Measurements from ENCODE around the gene GMDS. TPM values are rescaled to one million over a fixed set of nuclear protein-coding genes. Genes with fewer than 3 reads are reported as not detected.

Gene GMDS
- total and polyA plus RNA-seq, 2 of the 13 experiments (the other 11 are each of a cell fraction or from before 2014, with no cell fraction given) = 64.4 to 112 TPM

DNA sequence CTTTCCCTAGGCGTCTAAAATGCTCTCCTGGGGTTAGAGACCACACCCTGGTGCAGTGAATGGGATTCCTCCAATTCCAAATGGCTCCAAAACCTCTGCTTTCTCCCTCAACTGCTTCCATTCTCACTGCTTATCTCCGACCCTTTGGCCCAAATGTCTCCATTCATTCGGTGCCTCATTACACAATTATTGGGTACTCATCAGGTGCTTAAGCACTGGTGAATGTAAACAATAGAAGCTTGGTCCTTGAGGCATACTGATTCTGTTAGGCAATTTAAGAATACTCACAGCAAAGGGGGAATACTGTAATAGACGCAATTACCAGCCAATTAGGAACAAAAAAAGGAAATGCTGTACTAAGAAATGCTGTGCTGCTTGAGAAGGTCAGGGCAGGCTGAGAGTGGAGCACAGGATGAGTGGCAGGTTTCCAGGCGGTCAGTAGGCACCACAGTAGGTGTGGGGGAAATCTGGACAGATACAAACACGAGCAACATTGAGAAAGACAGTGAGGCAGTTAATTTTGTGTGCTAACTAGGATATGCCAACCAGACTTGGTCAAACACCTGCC lies 23.0 kb downstream of the GMDS start (continued):
- TF ChIP-seq, protein P1, sequence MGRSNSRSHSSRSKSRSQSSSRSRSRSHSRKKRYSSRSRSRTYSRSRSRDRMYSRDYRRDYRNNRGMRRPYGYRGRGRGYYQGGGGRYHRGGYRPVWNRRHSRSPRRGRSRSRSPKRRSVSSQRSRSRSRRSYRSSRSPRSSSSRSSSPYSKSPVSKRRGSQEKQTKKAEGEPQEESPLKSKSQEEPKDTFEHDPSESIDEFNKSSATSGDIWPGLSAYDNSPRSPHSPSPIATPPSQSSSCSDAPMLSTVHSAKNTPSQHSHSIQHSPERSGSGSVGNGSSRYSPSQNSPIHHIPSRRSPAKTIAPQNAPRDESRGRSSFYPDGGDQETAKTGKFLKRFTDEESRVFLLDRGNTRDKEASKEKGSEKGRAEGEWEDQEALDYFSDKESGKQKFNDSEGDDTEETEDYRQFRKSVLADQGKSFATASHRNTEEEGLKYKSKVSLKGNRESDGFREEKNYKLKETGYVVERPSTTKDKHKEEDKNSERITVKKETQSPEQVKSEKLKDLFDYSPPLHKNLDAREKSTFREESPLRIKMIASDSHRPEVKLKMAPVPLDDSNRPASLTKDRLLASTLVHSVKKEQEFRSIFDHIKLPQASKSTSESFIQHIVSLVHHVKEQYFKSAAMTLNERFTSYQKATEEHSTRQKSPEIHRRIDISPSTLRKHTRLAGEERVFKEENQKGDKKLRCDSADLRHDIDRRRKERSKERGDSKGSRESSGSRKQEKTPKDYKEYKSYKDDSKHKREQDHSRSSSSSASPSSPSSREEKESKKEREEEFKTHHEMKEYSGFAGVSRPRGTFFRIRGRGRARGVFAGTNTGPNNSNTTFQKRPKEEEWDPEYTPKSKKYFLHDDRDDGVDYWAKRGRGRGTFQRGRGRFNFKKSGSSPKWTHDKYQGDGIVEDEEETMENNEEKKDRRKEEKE (IDR thresholded peaks at IDR 0.05) = no peak
- no peak for TF ChIP-seq ZNF614 (CRISPR knock-in tag; IDR thresholded peaks at IDR 0.05; ENCODE audit: borderline replicate concordance)
- no peak for TF ChIP-seq ZMYM4 (CRISPR knock-in tag; IDR thresholded peaks at IDR 0.05)
- TF ChIP-seq, protein P2, sequence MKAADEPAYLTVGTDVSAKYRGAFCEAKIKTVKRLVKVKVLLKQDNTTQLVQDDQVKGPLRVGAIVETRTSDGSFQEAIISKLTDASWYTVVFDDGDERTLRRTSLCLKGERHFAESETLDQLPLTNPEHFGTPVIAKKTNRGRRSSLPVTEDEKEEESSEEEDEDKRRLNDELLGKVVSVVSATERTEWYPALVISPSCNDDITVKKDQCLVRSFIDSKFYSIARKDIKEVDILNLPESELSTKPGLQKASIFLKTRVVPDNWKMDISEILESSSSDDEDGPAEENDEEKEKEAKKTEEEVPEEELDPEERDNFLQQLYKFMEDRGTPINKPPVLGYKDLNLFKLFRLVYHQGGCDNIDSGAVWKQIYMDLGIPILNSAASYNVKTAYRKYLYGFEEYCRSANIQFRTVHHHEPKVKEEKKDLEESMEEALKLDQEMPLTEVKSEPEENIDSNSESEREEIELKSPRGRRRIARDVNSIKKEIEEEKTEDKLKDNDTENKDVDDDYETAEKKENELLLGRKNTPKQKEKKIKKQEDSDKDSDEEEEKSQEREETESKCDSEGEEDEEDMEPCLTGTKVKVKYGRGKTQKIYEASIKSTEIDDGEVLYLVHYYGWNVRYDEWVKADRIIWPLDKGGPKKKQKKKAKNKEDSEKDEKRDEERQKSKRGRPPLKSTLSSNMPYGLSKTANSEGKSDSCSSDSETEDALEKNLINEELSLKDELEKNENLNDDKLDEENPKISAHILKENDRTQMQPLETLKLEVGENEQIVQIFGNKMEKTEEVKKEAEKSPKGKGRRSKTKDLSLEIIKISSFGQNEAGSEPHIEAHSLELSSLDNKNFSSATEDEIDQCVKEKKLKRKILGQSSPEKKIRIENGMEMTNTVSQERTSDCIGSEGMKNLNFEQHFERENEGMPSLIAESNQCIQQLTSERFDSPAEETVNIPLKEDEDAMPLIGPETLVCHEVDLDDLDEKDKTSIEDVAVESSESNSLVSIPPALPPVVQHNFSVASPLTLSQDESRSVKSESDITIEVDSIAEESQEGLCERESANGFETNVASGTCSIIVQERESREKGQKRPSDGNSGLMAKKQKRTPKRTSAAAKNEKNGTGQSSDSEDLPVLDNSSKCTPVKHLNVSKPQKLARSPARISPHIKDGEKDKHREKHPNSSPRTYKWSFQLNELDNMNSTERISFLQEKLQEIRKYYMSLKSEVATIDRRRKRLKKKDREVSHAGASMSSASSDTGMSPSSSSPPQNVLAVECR (CRISPR knock-in tag; IDR thresholded peaks at IDR 0.05; ENCODE audit: borderline replicate concordance) = no peak; the same call in 1 of the 2 replicates
- TF ChIP-seq, protein P3, sequence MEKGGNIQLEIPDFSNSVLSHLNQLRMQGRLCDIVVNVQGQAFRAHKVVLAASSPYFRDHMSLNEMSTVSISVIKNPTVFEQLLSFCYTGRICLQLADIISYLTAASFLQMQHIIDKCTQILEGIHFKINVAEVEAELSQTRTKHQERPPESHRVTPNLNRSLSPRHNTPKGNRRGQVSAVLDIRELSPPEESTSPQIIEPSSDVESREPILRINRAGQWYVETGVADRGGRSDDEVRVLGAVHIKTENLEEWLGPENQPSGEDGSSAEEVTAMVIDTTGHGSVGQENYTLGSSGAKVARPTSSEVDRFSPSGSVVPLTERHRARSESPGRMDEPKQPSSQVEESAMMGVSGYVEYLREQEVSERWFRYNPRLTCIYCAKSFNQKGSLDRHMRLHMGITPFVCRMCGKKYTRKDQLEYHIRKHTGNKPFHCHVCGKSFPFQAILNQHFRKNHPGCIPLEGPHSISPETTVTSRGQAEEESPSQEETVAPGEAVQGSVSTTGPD (CRISPR knock-in tag; IDR thresholded peaks at IDR 0.05) = no peak
- no peak for TF ChIP-seq MLLT10 (CRISPR knock-in tag; IDR thresholded peaks at IDR 0.05)
- TF ChIP-seq CEBPG (CRISPR knock-in tag; IDR thresholded peaks at IDR 0.05) = peak; percentile 65; the same call in 1 of the 2 replicates
- TF ChIP-seq ZNF468 (CRISPR knock-in tag; IDR thresholded peaks at IDR 0.05) = no peak
- TF ChIP-seq, protein P4, sequence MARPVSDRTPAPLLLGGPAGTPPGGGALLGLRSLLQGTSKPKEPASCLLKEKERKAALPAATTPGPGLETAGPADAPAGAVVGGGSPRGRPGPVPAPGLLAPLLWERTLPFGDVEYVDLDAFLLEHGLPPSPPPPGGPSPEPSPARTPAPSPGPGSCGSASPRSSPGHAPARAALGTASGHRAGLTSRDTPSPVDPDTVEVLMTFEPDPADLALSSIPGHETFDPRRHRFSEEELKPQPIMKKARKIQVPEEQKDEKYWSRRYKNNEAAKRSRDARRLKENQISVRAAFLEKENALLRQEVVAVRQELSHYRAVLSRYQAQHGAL (CRISPR knock-in tag; IDR thresholded peaks at IDR 0.05; ENCODE audit: not compliant biosample characterization) = no peak
- no peak for TF ChIP-seq CHD4 (IDR thresholded peaks at IDR 0.05; ENCODE audit: borderline replicate concordance, low read length)
- 0 out of 2 replicates have a peak, but pooled peaks have one; percentile 18 for TF ChIP-seq RARA (CRISPR knock-in tag; IDR thresholded peaks at IDR 0.05)
- TF ChIP-seq RFX1 (IDR thresholded peaks at IDR 0.05) = no peak
- TF ChIP-seq TCF7 (IDR thresholded peaks at IDR 0.05; ENCODE audit: low read depth) = 0 out of 2 replicates have a peak, but pooled peaks have one; percentile 5
- TF ChIP-seq SUZ12 (IDR thresholded peaks at IDR 0.05; ENCODE audit: low read depth, low read length) = no peak
- TF ChIP-seq PRMT3 (CRISPR knock-in tag; IDR thresholded peaks at IDR 0.05; ENCODE audit: borderline replicate concordance, low read depth) = no peak
- 0 out of 2 replicates have a peak, but pooled peaks have one; percentile 48 for TF ChIP-seq GATAD2A (CRISPR knock-in tag; IDR thresholded peaks at IDR 0.05)
- no peak; the same call in 1 of the 2 replicates for TF ChIP-seq IRF2 (CRISPR knock-in tag; IDR thresholded peaks at IDR 0.05)
- TF ChIP-seq GABPB1 (CRISPR knock-in tag; IDR thresholded peaks at IDR 0.05) = no peak
- TF ChIP-seq ATF7-NPFF (CRISPR knock-in tag; IDR thresholded peaks at IDR 0.05; ENCODE audit: low read depth) = no peak
- no peak for TF ChIP-seq ZNF326 (CRISPR knock-in tag; IDR thresholded peaks at IDR 0.05; ENCODE audit: borderline replicate concordance)
